ENCODE data around the gene SDHB.

- TF ChIP-seq CTCF (IDR thresholded peaks at IDR 0.05; ENCODE audit: low read depth, low read length) (no peak), EZH2phosphoT487 (IDR thresholded peaks at IDR 0.05; ENCODE audit: low read depth) (no peak)
These were observed 40.9 kb downstream of the SDHB start for GRCh38 chr1:17012775-17013490.

All from OCI-LY3 (cell line).